Sigmoid colon (tissue), 7 donors: ENCODE measurements around the gene MGST3. TPM values are rescaled to one million over a fixed set of nuclear protein-coding genes. Genes with fewer than 3 reads are reported as not detected.
A peak's percentile ranks its signal among the peaks of the same experiment; 100 is the strongest.
"Not testable (repeated sequence)": the region's sequence is repeated elsewhere in the genome, so short reads cannot be mapped to it uniquely, and the experiment has no call there.

Source experiments
- DNase-seq: peaks from one replicate; pipeline ENCODE4 v3.0.0-alpha.2; 2019
- H3K27ac ChIP-seq, 4 donors: fragments of 200-600 bp; sonication (generic); one replicate each; pipeline ENCODE4 v1.5.1; 2016 to 2019; ENCODE audit warnings: mild to moderate bottlenecking in 1 of 4
- H3K27me3 ChIP-seq, 3 donors: fragments of 200-600 bp; sonication (generic); one replicate each; pipeline ENCODE4 v1.5.1; 2019; ENCODE audit warnings: mild to moderate bottlenecking in 1 of 3
- H3K36me3 ChIP-seq, 4 donors: fragments of 200-600 bp; sonication (generic); one replicate each; pipeline ENCODE4 v1.5.1; 2016 to 2019
- H3K4me1 ChIP-seq, 4 donors: fragments of 200-600 bp; sonication (generic); one replicate each; pipeline ENCODE4 v1.5.1; 2017 to 2019
- H3K4me3 ChIP-seq, 4 donors: fragments of 200-600 bp; sonication (generic); one replicate each; pipeline ENCODE4 v1.5.1; 2017 to 2019; ENCODE audit warnings: mild to moderate bottlenecking in 2 of 4, moderate library complexity in 1 of 4
- H3K9me3 ChIP-seq, 4 donors: fragments of 200-600 bp in 3 of 4; sonication (generic) in 3 of 4; one replicate each; pipeline versions ENCODE4 v1.5.1 to v1.6.1; 2013 to 2019
- CTCF ChIP-seq, 4 experiments: fragments of 450-650 bp in 3 of 4; fragments of 200-600 bp in 1 of 4; IDR thresholded peaks; one replicate each; pipeline ENCODE4 v1.5.1; 2016 to 2019; ENCODE audit warnings: antibody characterized with exemption in 4 of 4, mild to moderate bottlenecking in 3 of 4, moderate library complexity in 2 of 4
- EP300 ChIP-seq, 4 donors: sonication (generic); formaldehyde crosslinking; IDR thresholded peaks; one replicate each; pipeline ENCODE4 v1.6.1; 2017; ENCODE audit warnings: antibody characterized with exemption in 4 of 4
- POLR2A ChIP-seq, 2 donors: fragments of 450-650 bp; IDR thresholded peaks; one replicate each; pipeline ENCODE4 v1.6.1; 2016; ENCODE audit warnings: antibody characterized with exemption in 2 of 2, mild to moderate bottlenecking in 2 of 2, moderate library complexity in 2 of 2
- POLR2AphosphoS5 ChIP-seq, 4 donors: sonication (generic); formaldehyde crosslinking; IDR thresholded peaks; one replicate each; pipeline ENCODE4 v1.6.1; 2017; ENCODE audit warnings: antibody characterized with exemption in 4 of 4
- WGBS, 2 donors: extraction: QIAGEN DNeasy Blood & Tissue Kit; methylation state at CpG; one replicate each; pipeline ENCODE4 v1.1.7; 2013; 5-methylcytosine and 5-hydroxymethylcytosine counted together
- intact Hi-C: fragments of 100-400 bp; cut with DNase I; formaldehyde crosslinking; loops from one replicate; pipeline ENCODE4 v1.15.1; 2023
- polyA plus RNA-seq, 3 donors: library from polyadenylated mRNA; stranded (reverse); fragments of 200-250 nt; gene quantifications; one replicate each; pipeline ENCODE4 v1.2.3, GENCODE V29; 2013
- total RNA-seq, 4 donors: library from RNA; depleted of rRNA; stranded (reverse); fragments of >200 nt; gene quantifications; one replicate each; pipeline ENCODE4 v1.1.0, GENCODE V29; 2016
- donor health status: healthy with polysubstance abuse.
- donor health status: Bipolar disorder and iron deficiency.
- donor health status: healthy.

The MGST3 gene
- total and polyA plus RNA-seq, 7 donors = 131 to 359 (median 191) TPM

- whole genome bisulfite sequencing, 2 donors = 65 to 70% methylated on average over 2 of the region's 2 CpGs
- DNase-seq = no peak
- intact Hi-C loops = no loop called here
Measured at GRCh38 chr1:165635329-165635728, 4.3 kb downstream of the MGST3 start.

GRCh38 chr1:165635823-165636222 is 4.8 kb downstream of the MGST3 start:
- intact Hi-C loops = no loop called here
- TF ChIP-seq CTCF (IDR thresholded peaks at IDR 0.05) (no peak), POLR2A (IDR thresholded peaks at IDR 0.05) (no peak), EP300 (IDR thresholded peaks at IDR 0.05) (no peak), POLR2AphosphoS5 (IDR thresholded peaks at IDR 0.05) (no peak)
- Histone ChIP-seq H3K9me3 (no peaks in the 10 kb centered on the region), H3K27ac (no peak overlapping the region), H3K4me1 (peaks cover 0 to 60% (median 51%) of the 10 kb centered on the region in 4 donors), H3K36me3 (peaks cover 0 to 6% (median 0%) of the 10 kb centered on the region in 4 donors), H3K4me3 (no peak overlapping the region), H3K27me3 (no peaks in the 10 kb centered on the region)
- 40 to 50% methylated on average over 2 of the region's 2 CpGs for WGBS, 2 donors
- DNase-seq = no peak

More at GRCh38 chr1:165635329-165635728, 4.3 kb downstream of the MGST3 start:
- H3K27ac ChIP-seq = no peak overlapping the region
- H3K4me1 ChIP-seq = peaks cover 0 to 60% (median 52%) of the 10 kb centered on the region in 4 donors
- peaks cover 0 to 6% (median 0%) of the 10 kb centered on the region in 4 donors for H3K36me3 ChIP-seq
- no peak for TF ChIP-seq CTCF (IDR thresholded peaks at IDR 0.05)
- no peak for TF ChIP-seq POLR2A (IDR thresholded peaks at IDR 0.05)
- TF ChIP-seq EP300 (IDR thresholded peaks at IDR 0.05) = no peak
- TF ChIP-seq POLR2AphosphoS5 (IDR thresholded peaks at IDR 0.05) = no peak
- no peaks in the 10 kb centered on the region for H3K9me3 ChIP-seq
- no peak overlapping the region for H3K4me3 ChIP-seq
- no peaks in the 10 kb centered on the region for H3K27me3 ChIP-seq

- WGBS, 2 donors = 20 to 59% methylated on average over 1 of the region's 1 CpG
- TF ChIP-seq POLR2AphosphoS5 (IDR thresholded peaks at IDR 0.05) = no peak
- no peak for TF ChIP-seq EP300 (IDR thresholded peaks at IDR 0.05)
- TF ChIP-seq POLR2A (IDR thresholded peaks at IDR 0.05) = no peak
- no peak for TF ChIP-seq CTCF (IDR thresholded peaks at IDR 0.05)
- DNase-seq = no peak
- intact Hi-C loops = no loop called here
- Histone ChIP-seq H3K4me3 (no peak overlapping the region), H3K27me3 (no peaks in the 10 kb centered on the region), H3K9me3 (no peaks in the 10 kb centered on the region), H3K4me1 (peaks cover 0 to 69% (median 58%) of the 10 kb centered on the region in 4 donors), H3K27ac (peak overlapping the region in 2 of 4 donors; percentile 6 to 63), H3K36me3 (peaks cover 0 to 6% (median 0%) of the 10 kb centered on the region in 4 donors)
Measured at GRCh38 chr1:165637427-165637826, 6.4 kb downstream of the MGST3 start.

GRCh38 chr1:165638211-165638610 is 7.2 kb downstream of the MGST3 start:
- intact Hi-C loops = not testable (repeated sequence)
- H3K27ac ChIP-seq = peak overlapping the region in 2 of 4 donors; percentile 6 to 63
- WGBS, 2 donors = 51 to 82% methylated on average over 7 of the region's 7 CpGs

GRCh38 chr1:165639821-165640623 is 9.0 kb downstream of the MGST3 start:
- TF ChIP-seq CTCF (IDR thresholded peaks at IDR 0.05) (no peak), POLR2AphosphoS5 (IDR thresholded peaks at IDR 0.05) (no peak), EP300 (IDR thresholded peaks at IDR 0.05) (no peak), POLR2A (IDR thresholded peaks at IDR 0.05) (no peak)
- WGBS, 2 donors = 95 to 100% methylated on average over 1 of the region's 1 CpG
- Histone ChIP-seq H3K9me3 (no peaks in the 10 kb centered on the region), H3K4me3 (no peak overlapping the region), H3K36me3 (peaks cover 0 to 6% (median 0%) of the 10 kb centered on the region in 4 donors), H3K27me3 (no peaks in the 10 kb centered on the region), H3K27ac (no peak overlapping the region), H3K4me1 (peaks cover 0 to 46% (median 34%) of the 10 kb centered on the region in 4 donors)
- no peak for DNase-seq
- intact Hi-C loops = no loop called here

More at GRCh38 chr1:165638211-165638610, 7.2 kb downstream of the MGST3 start:
- not testable (repeated sequence) for H3K9me3 ChIP-seq, H3K27me3 ChIP-seq, DNase-seq, H3K4me3 ChIP-seq, H3K36me3 ChIP-seq
- peaks cover 0 to 61% (median 51%) of the 10 kb centered on the region in 4 donors for H3K4me1 ChIP-seq
